ENCODE results near the gene STOM.

STOM gene

GRCh38 chr9:121368745-121369144 is 1.3 kb downstream of the STOM start:
- DNase-seq: no peak

- no peak for DNase-seq
These were observed 1.9 kb downstream of the STOM start for GRCh38 chr9:121368138-121368522.

- no peak for DNase-seq
These were observed 2.5 kb downstream of the STOM start for GRCh38 chr9:121367306-121368137.

GRCh38 chr9:121366611-121367192 is 3.3 kb downstream of the STOM start:
- DNase-seq: no peak

GRCh38 chr9:121365564-121365963 is 4.5 kb downstream of the STOM start:
- no peak for DNase-seq

GRCh38 chr9:121364886-121365285 is 5.2 kb downstream of the STOM start:
- no peak for DNase-seq

- no peak for DNase-seq
These were observed 6.0 kb downstream of the STOM start for GRCh38 chr9:121364077-121364476.

GRCh38 chr9:121363622-121363961 is 6.5 kb downstream of the STOM start:
- no peak for DNase-seq

- no peak for DNase-seq
These were observed 7.0 kb downstream of the STOM start for GRCh38 chr9:121362813-121363621.

- no peak for DNase-seq
These were observed 9.3 kb downstream of the STOM start for GRCh38 chr9:121360601-121361374.

GRCh38 chr9:121359351-121360294 is 10.4 kb downstream of the STOM start:
- no peak for DNase-seq

- DNase-seq: no peak
These were observed 11.3 kb downstream of the STOM start for GRCh38 chr9:121358751-121359150.

- DNase-seq: no peak
These were observed 13.0 kb downstream of the STOM start for GRCh38 chr9:121357011-121357410.

GRCh38 chr9:121354762-121355161 is 15.3 kb downstream of the STOM start:
- DNase-seq: no peak

- no peak for DNase-seq
These were observed 15.9 kb downstream of the STOM start for GRCh38 chr9:121354141-121354540.

- peak; percentile 20 for DNase-seq
These were observed 16.6 kb downstream of the STOM start for GRCh38 chr9:121353241-121354061.

- no peak for DNase-seq
These were observed 19.0 kb downstream of the STOM start for GRCh38 chr9:121350993-121351561.

- DNase-seq: no peak
These were observed 20.0 kb downstream of the STOM start for GRCh38 chr9:121350036-121350435.

- DNase-seq: no peak
These were observed 21.0 kb downstream of the STOM start for GRCh38 chr9:121349009-121349408.

- no peak for DNase-seq
These were observed 21.8 kb downstream of the STOM start for GRCh38 chr9:121348221-121348620.

GRCh38 chr9:121345070-121345469 is 25.0 kb downstream of the STOM start:
- no peak for DNase-seq
